ENCODE measurements around the gene RUNX1. TPM values are rescaled to one million over a fixed set of nuclear protein-coding genes. Genes with fewer than 3 reads are reported as not detected.

Gene RUNX1
- total and polyA plus RNA-seq, 2 donors, result 18.5 to 29.6 TPM

DNA sequence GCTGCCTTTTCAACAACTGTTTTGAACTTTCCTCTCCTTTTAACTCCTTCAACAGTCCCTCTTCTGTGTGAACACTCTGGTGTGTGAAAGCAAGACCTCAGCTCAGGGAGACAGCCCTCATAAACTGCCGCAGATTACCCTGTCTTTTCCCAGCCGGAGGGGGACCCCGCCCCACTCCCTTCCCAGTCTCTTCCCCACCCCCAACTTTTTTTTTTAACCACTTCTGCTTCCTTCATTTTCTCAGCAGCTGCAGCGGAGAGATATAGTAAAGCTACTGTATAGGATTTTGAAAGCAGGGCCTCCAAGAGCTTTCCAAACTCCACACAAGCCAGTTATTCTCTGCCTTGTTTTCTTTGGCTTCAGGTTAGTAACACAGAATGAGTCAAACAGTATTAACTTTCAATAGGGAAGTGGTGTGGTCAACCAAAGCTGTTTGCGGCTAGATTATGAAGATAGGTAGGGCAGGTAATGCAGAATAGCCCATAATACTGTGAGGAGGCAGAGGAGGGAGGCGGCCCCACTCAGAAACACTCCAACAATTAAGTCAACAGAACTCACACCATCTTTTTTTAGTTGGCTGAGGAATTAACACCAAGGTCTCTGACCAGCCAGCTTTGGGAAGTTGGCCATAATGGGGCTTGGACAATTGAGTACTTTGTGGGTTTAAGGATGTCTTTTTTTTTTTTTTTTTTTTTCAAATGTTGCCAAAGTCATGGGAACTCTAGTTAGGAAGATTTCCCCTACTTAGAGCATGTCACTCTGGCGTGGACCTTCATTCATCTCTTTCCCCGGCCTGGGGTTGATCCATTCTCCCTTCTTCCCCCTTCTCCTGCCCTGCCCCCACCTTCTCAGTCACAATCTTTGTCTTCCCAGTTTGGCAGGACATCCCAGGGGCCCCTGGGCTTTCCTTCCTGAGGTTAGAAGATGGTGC lies 203.3 kb downstream of the RUNX1 start:
- no peaks in the 10 kb centered on the region for H3K27me3 ChIP-seq (ENCODE audit: control insufficient read depth in 2 of 2, insufficient read depth in 1 of 2, low read length in 1 of 2)
- WGBS, result 91% methylated on average over 8 of the region's 8 CpGs
- peak overlapping the region; percentile 70 to 74 for H3K27ac ChIP-seq (ENCODE audit: low read depth in 1 of 2, low read length in 1 of 2)
- peaks cover 0 to 30% of the 10 kb centered on the region in 2 donors for H3K4me1 ChIP-seq (ENCODE audit: control insufficient read depth in 2 of 2, insufficient read depth in 2 of 2, low read length in 2 of 2)
- DNase-seq (ENCODE audit: low read depth in 6 of 9, low spot score in 9 of 9), result peak in 1 of 9 donors; percentile 41
- no peak overlapping the region for H3K4me3 ChIP-seq (ENCODE audit: low read length in 2 of 2)
- peaks cover 60 to 83% of the 10 kb centered on the region in 2 donors for H3K36me3 ChIP-seq (ENCODE audit: control insufficient read depth in 2 of 2, insufficient read depth in 2 of 2, low read length in 1 of 2)
- H3K9me3 ChIP-seq (ENCODE audit: control insufficient read depth in 2 of 2, insufficient read depth in 1 of 2, low read length in 1 of 2), result no peaks in the 10 kb centered on the region

DNA sequence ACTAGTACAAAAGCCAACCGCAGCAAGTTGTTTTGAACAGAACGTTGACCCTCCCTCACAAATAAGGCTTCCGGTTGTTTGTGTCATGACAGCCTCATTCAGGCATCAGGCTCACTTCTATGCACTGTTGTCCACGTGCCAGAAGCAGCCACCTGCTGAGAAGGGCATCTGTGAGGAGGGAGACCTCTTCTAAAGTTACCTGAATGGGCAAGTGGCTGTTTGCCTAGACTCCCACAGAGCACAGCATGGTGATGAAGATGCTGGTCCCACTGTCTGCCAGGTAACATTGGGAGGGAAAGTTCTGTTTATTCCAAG lies 204.2 kb downstream of the RUNX1 start:
- WGBS, result 90% methylated on average over 4 of the region's 4 CpGs
- H3K27me3 ChIP-seq (ENCODE audit: control insufficient read depth in 2 of 2, insufficient read depth in 1 of 2, low read length in 1 of 2), result no peaks in the 10 kb centered on the region
- H3K9me3 ChIP-seq (ENCODE audit: control insufficient read depth in 2 of 2, insufficient read depth in 1 of 2, low read length in 1 of 2), result no peaks in the 10 kb centered on the region
- no peak for DNase-seq (ENCODE audit: low read depth in 6 of 9, low spot score in 9 of 9)
- H3K36me3 ChIP-seq (ENCODE audit: control insufficient read depth in 2 of 2, insufficient read depth in 2 of 2, low read length in 1 of 2), result peaks cover 63 to 83% of the 10 kb centered on the region in 2 donors
- peak overlapping the region; percentile 70 to 74 for H3K27ac ChIP-seq (ENCODE audit: low read depth in 1 of 2, low read length in 1 of 2)
- no peak overlapping the region for H3K4me3 ChIP-seq (ENCODE audit: low read length in 2 of 2)
- H3K4me1 ChIP-seq (ENCODE audit: control insufficient read depth in 2 of 2, insufficient read depth in 2 of 2, low read length in 2 of 2), result peaks cover 0 to 29% of the 10 kb centered on the region in 2 donors

DNA sequence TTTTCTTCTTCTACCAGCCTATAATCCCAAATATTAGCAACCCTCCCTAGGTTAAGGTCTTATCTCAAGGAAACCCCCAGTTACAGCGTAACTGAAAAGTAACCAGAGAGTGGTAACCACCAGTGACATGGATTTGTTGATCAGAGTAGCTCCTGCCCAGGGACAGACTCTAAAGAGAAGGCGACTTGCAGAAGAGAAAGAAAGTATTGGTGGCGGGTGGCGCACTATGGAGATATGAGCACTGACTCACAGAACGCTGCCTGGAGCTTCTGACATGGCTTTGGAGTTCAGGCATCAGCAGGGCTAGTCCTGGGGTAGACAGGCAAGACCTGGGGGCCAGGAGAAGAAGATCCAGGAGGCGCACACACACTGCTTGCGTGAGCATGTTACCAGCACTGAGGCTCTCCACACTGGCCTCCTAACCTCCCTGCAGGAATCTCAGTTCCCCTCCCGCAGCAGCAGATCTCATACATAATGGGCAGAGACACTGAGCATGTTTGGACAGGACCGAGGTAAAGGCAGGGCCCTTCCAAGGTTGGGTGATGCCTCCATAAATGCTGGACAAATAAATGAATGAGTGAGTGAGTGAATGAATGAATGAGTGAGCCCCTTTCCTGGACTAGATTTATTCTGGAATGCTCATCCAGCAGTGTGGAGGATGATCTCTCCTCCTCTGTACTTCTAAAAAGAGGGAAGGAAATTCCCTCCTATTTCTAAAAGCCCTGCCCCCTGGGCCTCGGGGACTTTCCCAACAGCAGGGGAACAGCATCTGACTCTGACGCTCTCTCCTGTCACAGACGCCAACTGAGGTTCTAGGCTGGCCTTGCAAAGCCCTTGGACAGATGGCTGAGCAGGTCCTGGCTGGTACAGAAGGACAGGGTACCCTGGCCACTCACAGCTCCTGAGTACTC lies 204.8 kb downstream of the RUNX1 start:
- Histone ChIP-seq H3K27me3 (ENCODE audit: control insufficient read depth in 2 of 2, insufficient read depth in 1 of 2, low read length in 1 of 2) (no peaks in the 10 kb centered on the region), H3K36me3 (ENCODE audit: control insufficient read depth in 2 of 2, insufficient read depth in 2 of 2, low read length in 1 of 2) (peaks cover 69 to 84% of the 10 kb centered on the region in 2 donors), H3K4me1 (ENCODE audit: control insufficient read depth in 2 of 2, insufficient read depth in 2 of 2, low read length in 2 of 2) (peaks cover 0 to 29% of the 10 kb centered on the region in 2 donors), H3K4me3 (ENCODE audit: low read length in 2 of 2) (no peak overlapping the region), H3K27ac (ENCODE audit: low read depth in 1 of 2, low read length in 1 of 2) (peak overlapping the region; percentile 49 to 70), H3K9me3 (ENCODE audit: control insufficient read depth in 2 of 2, insufficient read depth in 1 of 2, low read length in 1 of 2) (no peaks in the 10 kb centered on the region)
- 88% methylated on average over 12 of the region's 12 CpGs for WGBS
- DNase-seq (ENCODE audit: low read depth in 6 of 9, low spot score in 9 of 9), result peak in 1 of 9 donors; percentile 35

DNA sequence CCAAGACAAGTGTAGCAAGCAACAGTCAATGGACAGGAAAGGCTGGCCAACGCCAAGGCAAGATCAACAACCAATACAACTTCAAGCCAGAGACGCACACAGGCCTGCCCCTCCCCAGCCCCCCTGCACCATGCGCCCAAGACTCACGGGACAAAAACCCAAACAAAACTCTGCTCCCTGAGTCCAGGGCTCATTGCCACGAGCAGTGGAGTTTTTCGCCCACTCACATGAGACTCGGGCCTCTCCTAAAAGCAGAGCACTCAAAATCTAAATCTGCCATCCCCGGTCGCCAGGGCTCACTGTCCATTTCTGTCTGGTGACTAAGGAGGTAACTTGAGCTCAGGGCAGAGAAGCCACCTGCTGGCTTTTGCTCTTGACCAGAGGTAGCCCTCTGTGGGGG lies 205.5 kb downstream of the RUNX1 start:
- H3K27ac ChIP-seq (ENCODE audit: low read depth in 1 of 2, low read length in 1 of 2), result peak overlapping the region; percentile 36 to 70
- peaks cover 0 to 29% of the 10 kb centered on the region in 2 donors for H3K4me1 ChIP-seq (ENCODE audit: control insufficient read depth in 2 of 2, insufficient read depth in 2 of 2, low read length in 2 of 2)

DNA sequence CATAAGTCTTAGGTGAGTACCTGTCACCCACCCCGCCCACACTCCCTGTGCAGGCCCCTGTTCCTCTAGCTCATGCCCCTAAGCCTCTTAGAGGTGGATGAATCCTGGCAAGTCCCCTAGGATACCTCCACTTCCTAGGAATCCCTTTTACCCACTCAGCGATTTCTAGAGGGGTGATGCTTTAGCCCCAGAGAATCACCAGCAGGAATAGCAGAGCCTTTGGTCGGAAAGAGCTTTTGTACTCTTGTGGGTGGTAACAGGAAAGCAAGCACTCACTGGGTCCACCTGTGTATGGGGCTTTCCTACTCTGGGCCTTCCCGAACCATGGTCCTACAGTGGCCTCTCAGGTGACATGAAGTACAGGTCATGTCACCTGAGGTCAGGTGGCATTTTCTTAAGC lies 207.9 kb downstream of the RUNX1 start:
- Histone ChIP-seq H3K27me3 (ENCODE audit: control insufficient read depth in 2 of 2, insufficient read depth in 1 of 2, low read length in 1 of 2) (no peaks in the 10 kb centered on the region), H3K9me3 (ENCODE audit: control insufficient read depth in 2 of 2, insufficient read depth in 1 of 2, low read length in 1 of 2) (no peaks in the 10 kb centered on the region), H3K27ac (ENCODE audit: low read depth in 1 of 2, low read length in 1 of 2) (no peak overlapping the region), H3K4me3 (ENCODE audit: low read length in 2 of 2) (no peak overlapping the region), H3K4me1 (ENCODE audit: control insufficient read depth in 2 of 2, insufficient read depth in 2 of 2, low read length in 2 of 2) (peaks cover 0 to 21% of the 10 kb centered on the region in 2 donors), H3K36me3 (ENCODE audit: control insufficient read depth in 2 of 2, insufficient read depth in 2 of 2, low read length in 1 of 2) (peaks cover 71 to 88% of the 10 kb centered on the region in 2 donors)
- DNase-seq (ENCODE audit: low read depth in 6 of 9, low spot score in 9 of 9), result no peak
- WGBS, result 62% methylated on average over 4 of the region's 4 CpGs

More for the DNA sequence above, 205.5 kb downstream of the RUNX1 start:
- Histone ChIP-seq H3K27me3 (ENCODE audit: control insufficient read depth in 2 of 2, insufficient read depth in 1 of 2, low read length in 1 of 2) (no peaks in the 10 kb centered on the region), H3K36me3 (ENCODE audit: control insufficient read depth in 2 of 2, insufficient read depth in 2 of 2, low read length in 1 of 2) (peaks cover 73 to 86% of the 10 kb centered on the region in 2 donors), H3K9me3 (ENCODE audit: control insufficient read depth in 2 of 2, insufficient read depth in 1 of 2, low read length in 1 of 2) (no peaks in the 10 kb centered on the region), H3K4me3 (ENCODE audit: low read length in 2 of 2) (no peak overlapping the region)
- WGBS, result 89% methylated on average over 9 of the region's 9 CpGs
- DNase-seq (ENCODE audit: low read depth in 6 of 9, low spot score in 9 of 9), result no peak

DNA sequence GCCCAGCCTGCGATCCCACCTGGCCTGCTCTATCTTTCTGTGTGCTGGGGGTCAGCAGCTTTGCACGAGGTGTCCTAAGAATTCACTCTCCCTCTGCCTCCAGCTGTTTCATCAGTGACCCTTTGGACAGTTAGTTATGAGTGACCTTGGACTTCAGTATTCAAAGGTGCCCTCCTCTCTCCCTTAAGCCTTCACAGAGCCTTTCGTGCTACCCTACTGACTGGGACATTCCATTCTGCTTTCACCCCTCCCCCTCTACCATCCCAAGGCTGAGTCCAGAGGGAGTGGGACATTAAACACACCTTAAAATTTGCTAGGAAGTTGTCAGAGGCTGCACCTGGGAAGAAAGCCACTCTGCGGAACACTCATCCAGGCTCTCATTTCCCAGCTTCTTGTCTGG lies 208.4 kb downstream of the RUNX1 start:
- no peak for DNase-seq (ENCODE audit: low read depth in 6 of 9, low spot score in 9 of 9)
- Histone ChIP-seq H3K9me3 (ENCODE audit: control insufficient read depth in 2 of 2, insufficient read depth in 1 of 2, low read length in 1 of 2) (no peaks in the 10 kb centered on the region), H3K4me3 (ENCODE audit: low read length in 2 of 2) (no peak overlapping the region), H3K27ac (ENCODE audit: low read depth in 1 of 2, low read length in 1 of 2) (no peak overlapping the region), H3K4me1 (ENCODE audit: control insufficient read depth in 2 of 2, insufficient read depth in 2 of 2, low read length in 2 of 2) (peaks cover 0 to 20% of the 10 kb centered on the region in 2 donors), H3K27me3 (ENCODE audit: control insufficient read depth in 2 of 2, insufficient read depth in 1 of 2, low read length in 1 of 2) (no peaks in the 10 kb centered on the region), H3K36me3 (ENCODE audit: control insufficient read depth in 2 of 2, insufficient read depth in 2 of 2, low read length in 1 of 2) (peaks cover 71 to 88% of the 10 kb centered on the region in 2 donors)
- 98% methylated on average over 4 of the region's 4 CpGs for WGBS

DNA sequence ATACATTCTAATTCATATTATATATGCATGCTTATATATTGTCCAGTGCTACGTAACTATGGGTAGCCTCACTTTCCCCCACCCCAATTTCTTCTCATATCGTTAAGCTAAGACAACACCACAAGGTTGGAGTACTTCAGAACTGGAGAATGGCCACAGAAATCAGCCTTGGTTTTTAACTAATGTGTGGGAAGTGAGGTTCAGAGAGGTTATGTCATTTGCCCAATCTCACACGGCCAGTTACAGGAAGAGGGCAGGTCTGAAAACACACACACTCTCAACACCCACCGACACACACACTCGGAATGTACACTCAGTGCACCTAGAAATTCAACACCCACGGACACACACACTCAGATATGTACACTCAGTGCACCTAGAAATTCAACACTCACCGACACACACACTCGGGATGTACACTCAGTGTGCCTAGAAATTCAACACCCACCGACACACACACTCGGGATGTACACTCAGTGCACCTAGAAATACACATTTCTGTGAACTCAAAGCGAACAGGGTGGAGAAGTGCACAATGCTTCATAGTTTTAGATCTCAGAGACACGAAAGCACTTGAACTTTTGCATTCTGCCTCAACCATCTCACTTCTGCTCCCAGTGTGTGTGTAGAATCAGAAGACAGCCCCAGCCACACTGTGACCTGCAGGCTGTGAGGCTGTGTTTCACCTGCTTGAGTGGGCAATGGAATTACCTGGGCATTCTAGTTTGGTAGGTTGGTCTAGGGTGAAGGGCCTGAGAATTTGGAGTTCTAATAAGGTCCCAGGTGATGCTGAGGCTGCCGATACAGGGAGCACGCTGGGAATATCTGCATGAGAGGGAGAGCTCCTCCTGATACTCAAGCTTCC lies 209.9 kb downstream of the RUNX1 start:
- H3K4me3 ChIP-seq (ENCODE audit: low read length in 2 of 2), result no peak overlapping the region
- H3K9me3 ChIP-seq (ENCODE audit: control insufficient read depth in 2 of 2, insufficient read depth in 1 of 2, low read length in 1 of 2), result no peaks in the 10 kb centered on the region
- H3K27ac ChIP-seq (ENCODE audit: low read depth in 1 of 2, low read length in 1 of 2), result no peak overlapping the region
- H3K4me1 ChIP-seq (ENCODE audit: control insufficient read depth in 2 of 2, insufficient read depth in 2 of 2, low read length in 2 of 2), result peaks cover 0 to 17% of the 10 kb centered on the region in 2 donors
- WGBS, result 91% methylated on average over 14 of the region's 14 CpGs
- no peak for DNase-seq (ENCODE audit: low read depth in 6 of 9, low spot score in 9 of 9)
- no peaks in the 10 kb centered on the region for H3K27me3 ChIP-seq (ENCODE audit: control insufficient read depth in 2 of 2, insufficient read depth in 1 of 2, low read length in 1 of 2)
- peaks cover 72 to 88% of the 10 kb centered on the region in 2 donors for H3K36me3 ChIP-seq (ENCODE audit: control insufficient read depth in 2 of 2, insufficient read depth in 2 of 2, low read length in 1 of 2)

DNA sequence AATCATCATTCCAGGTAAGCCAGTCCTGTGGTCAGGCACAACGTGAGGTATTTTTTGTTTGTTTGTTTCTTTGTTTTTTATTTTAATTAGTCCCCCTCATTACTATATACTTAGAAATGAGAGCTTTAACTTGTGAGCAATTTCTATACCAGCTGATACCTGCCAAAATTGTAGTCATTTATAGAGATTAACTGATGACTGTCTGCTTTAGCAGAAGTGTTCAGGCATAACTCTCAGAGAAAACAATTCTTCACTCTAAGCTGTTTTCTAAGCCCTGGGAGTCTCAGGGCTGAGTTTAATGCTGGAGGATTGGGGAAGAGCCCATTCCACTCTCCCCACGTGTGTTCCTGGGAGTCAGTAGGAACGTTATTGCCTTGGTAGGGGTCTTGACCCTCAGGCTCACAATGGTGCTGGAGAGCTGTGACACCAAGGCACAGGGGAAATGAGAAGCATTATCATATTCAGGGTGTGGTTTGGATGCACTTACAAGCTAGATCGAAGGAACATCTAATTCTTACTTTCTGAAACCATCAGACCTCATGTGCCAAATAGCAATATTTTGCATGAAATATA lies 212.1 kb downstream of the RUNX1 start:
- no peak for DNase-seq (ENCODE audit: low read depth in 6 of 9, low spot score in 9 of 9)
- H3K36me3 ChIP-seq (ENCODE audit: control insufficient read depth in 2 of 2, insufficient read depth in 2 of 2, low read length in 1 of 2), result peaks cover 71 to 95% of the 10 kb centered on the region in 2 donors

More for the DNA sequence above, 212.1 kb downstream of the RUNX1 start:
- Histone ChIP-seq H3K27me3 (ENCODE audit: control insufficient read depth in 2 of 2, insufficient read depth in 1 of 2, low read length in 1 of 2) (no peaks in the 10 kb centered on the region), H3K9me3 (ENCODE audit: control insufficient read depth in 2 of 2, insufficient read depth in 1 of 2, low read length in 1 of 2) (no peaks in the 10 kb centered on the region), H3K4me3 (ENCODE audit: low read length in 2 of 2) (no peak overlapping the region), H3K27ac (ENCODE audit: low read depth in 1 of 2, low read length in 1 of 2) (no peak overlapping the region), H3K4me1 (ENCODE audit: control insufficient read depth in 2 of 2, insufficient read depth in 2 of 2, low read length in 2 of 2) (peaks cover 0 to 14% of the 10 kb centered on the region in 2 donors)
- 93% methylated on average over 4 of the region's 4 CpGs for WGBS

All from thymus (tissue), 11 donors.